Fibroblast of the aortic adventitia (primary cell): Measurements from ENCODE around the gene AZIN2. TPM values are rescaled to one million over a fixed set of nuclear protein-coding genes. Genes with fewer than 3 reads are reported as not detected.
"Not testable (repeated sequence)": the region's sequence is repeated elsewhere in the genome, so short reads cannot be mapped to it uniquely, and the experiment has no call there.

Source experiments
- DNase-seq: peaks from one replicate; pipeline ENCODE4 v3.0.0-alpha.2; 2010; ENCODE audit warnings: low read depth
- H3K4me3 ChIP-seq: 2 replicates; pipeline ENCODE4 v1.5.1; 2011; ENCODE audit warnings: low read depth, mild to moderate bottlenecking, control low read depth, low read length, moderate library complexity
- CTCF ChIP-seq: IDR thresholded peaks from 2 replicates; pipeline ENCODE4 v1.5.1; 2011; ENCODE audit warnings: mild to moderate bottlenecking, low read length, control low read depth, inconsistent platforms; ENCODE audit not compliant: insufficient read depth
- total RNA-seq: library from RNA; depleted of rRNA; stranded (reverse); fragments of >200 nt; gene quantifications from 2 replicates; pipeline ENCODE4 v1.2.3, GENCODE V29; 2012; ENCODE audit warnings: low replicate concordance

AZIN2 gene
- total RNA-seq, 1 donor, result 3.9 TPM

- peak; percentile 96 for TF ChIP-seq CTCF
- peak; percentile 99 for DNase-seq
- H3K4me3 ChIP-seq, result peak overlapping the region; percentile 77
Measured at GRCh38 chr1:33127001-33127823, 46.3 kb downstream of the AZIN2 start.

DNA sequence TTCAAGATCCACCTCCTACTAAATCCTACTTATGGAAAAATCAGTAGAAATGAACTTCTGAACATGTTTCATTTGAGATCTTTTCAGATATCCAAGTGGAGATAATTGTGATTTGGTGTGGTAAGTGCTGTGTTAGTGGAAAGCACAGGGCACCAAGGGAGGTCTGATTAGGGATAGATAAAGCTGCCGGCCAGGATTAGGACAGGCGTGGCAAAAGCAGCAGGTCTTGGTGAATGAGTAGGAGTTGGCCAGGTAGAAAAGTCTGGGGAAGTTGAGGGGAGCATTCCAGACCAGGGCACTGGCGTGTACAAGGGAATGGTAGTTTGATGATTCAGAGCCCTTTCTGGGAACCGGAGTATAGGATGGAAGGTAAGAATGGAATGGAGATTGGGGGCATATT, 47.8 kb downstream of the AZIN2 start:
- DNase-seq, result no peak
- no peak overlapping the region for H3K4me3 ChIP-seq
- no peak for TF ChIP-seq CTCF

DNA sequence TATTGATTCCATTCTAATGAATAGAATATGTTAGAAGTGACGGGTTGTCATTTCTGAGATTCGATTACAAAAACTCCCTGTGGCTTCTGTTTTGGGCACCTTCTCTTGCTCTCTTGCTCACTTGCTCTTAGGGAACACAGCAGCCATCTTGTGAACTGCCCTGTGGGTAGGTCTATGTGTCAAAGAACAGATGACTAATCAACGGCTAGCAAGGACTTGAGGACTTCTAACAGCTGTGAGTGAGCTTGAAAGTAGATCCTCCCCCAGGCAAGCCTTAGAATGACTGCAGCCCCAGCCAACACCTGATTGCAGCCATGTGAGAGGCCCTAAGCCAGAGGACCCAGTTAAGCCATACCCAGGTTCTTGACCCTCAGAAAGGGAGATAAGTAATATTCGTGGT, 49.3 kb downstream of the AZIN2 start:
- no peak for DNase-seq

DNA sequence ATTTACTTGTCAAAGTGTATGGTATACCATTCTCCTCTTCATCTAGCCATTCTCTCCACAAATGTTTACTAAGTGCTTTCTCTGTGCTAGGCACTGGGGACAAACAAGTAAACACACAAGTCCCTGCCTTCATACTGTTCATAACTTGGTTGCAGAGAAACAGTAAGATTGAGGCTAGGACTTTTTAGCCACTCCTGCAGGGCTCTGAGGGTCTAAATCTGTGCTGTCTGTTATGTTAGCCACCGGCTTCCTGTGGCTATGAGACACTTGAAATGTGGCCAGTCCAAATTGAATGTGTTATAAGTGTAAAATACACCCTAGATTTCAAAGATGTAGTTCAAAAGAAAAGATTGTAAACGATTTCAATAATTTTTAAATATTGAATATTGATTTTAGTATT, 50.2 kb downstream of the AZIN2 start:
- H3K4me3 ChIP-seq, result no peak overlapping the region
- no peak for DNase-seq

More for the DNA sequence above, 49.3 kb downstream of the AZIN2 start:
- TF ChIP-seq CTCF, result no peak
- H3K4me3 ChIP-seq, result no peak overlapping the region

GRCh38 chr1:33132549-33132948, 51.6 kb downstream of the AZIN2 start:
- no peak for DNase-seq
- H3K4me3 ChIP-seq, result no peak overlapping the region
- no peak for TF ChIP-seq CTCF

More for the DNA sequence above, 50.2 kb downstream of the AZIN2 start:
- no peak for TF ChIP-seq CTCF

GRCh38 chr1:33133478-33134105, 52.6 kb downstream of the AZIN2 start:
- no peak for TF ChIP-seq CTCF
- no peak for DNase-seq

DNA sequence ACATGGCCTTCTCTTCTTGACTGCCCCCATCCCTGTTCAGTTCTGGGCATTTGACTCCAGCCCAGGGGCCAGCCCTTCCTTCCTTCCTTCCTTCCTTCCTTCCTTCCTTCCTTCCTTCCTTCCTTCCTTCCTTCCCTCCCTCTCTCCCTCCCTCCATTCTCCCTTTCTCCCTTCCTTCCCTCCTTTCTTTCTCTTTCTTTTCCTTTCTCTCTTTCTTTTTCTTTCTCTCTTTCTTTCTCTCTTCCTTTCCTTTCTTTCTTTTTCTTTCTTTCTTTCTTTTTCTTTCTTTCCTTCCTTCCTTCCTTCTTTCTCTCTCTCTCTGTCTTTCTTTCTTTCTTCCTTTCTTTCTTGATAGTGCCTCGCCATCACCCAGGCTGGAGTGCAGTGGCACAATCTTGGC, 55.1 kb downstream of the AZIN2 start:
- H3K4me3 ChIP-seq, DNase-seq: not testable (repeated sequence)

More at GRCh38 chr1:33133478-33134105, 52.6 kb downstream of the AZIN2 start:
- H3K4me3 ChIP-seq, result no peak overlapping the region
